Measurements from ENCODE around the gene ALDH7A1.

Gene ALDH7A1

DNA sequence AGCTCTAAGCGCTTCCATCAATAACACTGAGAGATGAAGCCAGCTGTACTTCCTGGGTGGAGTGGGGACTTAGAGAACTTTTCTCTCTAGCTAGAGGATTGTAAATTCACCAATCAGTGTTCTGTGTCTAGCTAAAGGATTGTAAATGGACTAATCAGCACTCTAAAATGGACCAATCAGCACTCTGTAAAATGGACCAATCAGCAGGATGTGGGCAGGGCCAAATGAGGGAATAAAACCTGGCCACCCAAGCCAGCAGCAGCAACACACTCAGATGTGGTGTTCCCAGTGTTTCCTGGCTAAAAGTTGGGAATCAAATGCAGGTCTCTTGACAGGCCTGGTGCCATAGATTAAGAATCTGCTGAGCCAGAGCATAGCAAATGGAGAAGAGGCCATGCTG lies 60.5 kb downstream of the ALDH7A1 start:
- Histone ChIP-seq H3K4me1 (peaks cover 0 to 24% (median 10%) of the 10 kb centered on the region in 4 donors), H3K27ac (no peak overlapping the region), H3K27me3 (no peaks in the 10 kb centered on the region), H3K36me3 (no peaks in the 10 kb centered on the region), H3K4me3 (no peak overlapping the region), H3K9me3 (no peaks in the 10 kb centered on the region)
- TF ChIP-seq CTCF (IDR thresholded peaks at IDR 0.05), result no peak
- DNase-seq, result no peak
- intact Hi-C loops (cut with DNase I; ENCODE audit: low total_unique reads), result no loop called here

DNA sequence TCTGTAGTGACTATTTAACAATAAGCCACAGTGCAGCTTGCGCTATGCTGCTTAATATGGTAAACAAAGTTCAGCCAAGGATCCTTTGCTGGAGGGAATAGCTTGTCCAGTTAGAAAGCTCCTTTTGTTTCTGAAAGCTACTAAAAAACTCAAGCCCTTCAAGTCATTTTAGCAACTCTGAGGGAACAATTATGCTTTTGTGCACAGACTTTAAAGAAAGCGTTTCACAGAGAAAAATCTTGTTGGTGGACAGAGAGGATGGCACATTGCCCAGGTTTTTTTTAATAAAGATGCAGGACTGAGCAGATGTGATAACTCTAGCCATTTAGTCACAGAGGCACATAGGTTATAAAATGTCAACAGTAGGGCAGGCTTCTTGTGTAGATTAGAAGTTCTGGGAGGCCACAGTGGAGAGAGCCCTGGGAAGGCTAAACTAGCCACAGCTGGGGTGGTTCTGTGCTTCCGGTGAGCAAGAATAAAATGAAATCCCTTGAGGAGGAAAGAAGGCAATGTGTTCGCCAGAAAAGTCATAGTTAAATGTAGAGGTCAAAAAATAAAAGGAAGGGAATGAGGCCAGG lies 63.4 kb downstream of the ALDH7A1 start:
- no peak for DNase-seq
- Histone ChIP-seq H3K4me3 (no peak overlapping the region), H3K27me3 (no peaks in the 10 kb centered on the region), H3K4me1 (peaks cover 0 to 16% (median 8%) of the 10 kb centered on the region in 4 donors), H3K9me3 (no peaks in the 10 kb centered on the region), H3K36me3 (no peaks in the 10 kb centered on the region), H3K27ac (peak overlapping the region; percentile 40 to 42)
- intact Hi-C loops (cut with DNase I; ENCODE audit: low total_unique reads), result no loop called here
- TF ChIP-seq CTCF (IDR thresholded peaks at IDR 0.05), result no peak

DNA sequence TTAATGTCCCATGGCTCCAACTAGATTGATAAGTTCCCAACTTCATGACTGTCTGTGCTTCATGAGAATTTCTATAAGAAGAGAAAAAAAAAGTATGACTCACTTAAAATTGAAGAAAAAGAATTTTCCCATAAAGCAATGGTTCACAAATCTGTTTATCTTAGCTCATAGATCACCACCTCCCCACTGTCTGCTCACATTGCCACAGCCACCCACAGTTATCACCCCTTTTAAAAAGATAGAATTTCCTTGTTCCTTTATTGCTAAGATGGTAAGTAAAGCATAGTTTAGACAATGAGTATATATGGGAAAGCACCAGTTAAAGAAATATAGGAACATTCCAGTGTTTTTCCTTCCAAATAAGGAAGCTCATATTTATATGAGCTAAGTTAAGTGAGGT lies 67.1 kb downstream of the ALDH7A1 start:
- no peak for DNase-seq
- no peak for TF ChIP-seq CTCF (IDR thresholded peaks at IDR 0.05)
- Histone ChIP-seq H3K9me3 (no peaks in the 10 kb centered on the region), H3K4me1 (peaks cover 0 to 43% (median 32%) of the 10 kb centered on the region in 4 donors), H3K27ac (no peak overlapping the region), H3K36me3 (no peaks in the 10 kb centered on the region), H3K4me3 (no peak overlapping the region), H3K27me3 (no peaks in the 10 kb centered on the region)
- intact Hi-C loops (cut with DNase I; ENCODE audit: low total_unique reads), result no loop called here

- no peak for TF ChIP-seq CTCF (IDR thresholded peaks at IDR 0.05)
- H3K9me3 ChIP-seq, result no peaks in the 10 kb centered on the region
- no peaks in the 10 kb centered on the region for H3K36me3 ChIP-seq
- H3K27me3 ChIP-seq, result no peaks in the 10 kb centered on the region
- H3K4me3 ChIP-seq, result no peak overlapping the region
- intact Hi-C loops (cut with DNase I; ENCODE audit: low total_unique reads), result no loop called here
- peaks cover 0 to 42% (median 30%) of the 10 kb centered on the region in 4 donors for H3K4me1 ChIP-seq
- DNase-seq, result no peak
- H3K27ac ChIP-seq, result no peak overlapping the region
Measured at GRCh38 chr5:126527158-126527557, 67.9 kb downstream of the ALDH7A1 start.

DNA sequence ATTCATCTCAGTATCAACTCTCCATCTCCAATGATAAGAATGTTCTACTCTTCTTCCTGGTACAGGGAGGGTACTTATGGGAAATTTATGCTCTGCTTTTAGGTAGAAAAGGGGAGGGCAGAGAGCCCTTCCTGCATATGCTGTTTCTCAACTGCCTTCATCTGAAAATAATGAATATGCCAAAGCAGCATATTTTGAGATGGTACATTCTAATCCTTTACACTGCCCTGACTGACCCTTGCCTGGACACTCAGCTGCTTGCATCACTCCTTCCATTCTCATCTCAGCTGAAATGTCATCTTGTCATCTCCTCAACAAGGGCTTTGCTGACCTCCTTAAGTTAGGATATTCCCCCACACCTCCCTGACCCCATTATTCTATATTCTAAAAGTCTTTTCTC lies 68.5 kb downstream of the ALDH7A1 start:
- H3K27ac ChIP-seq, result peak overlapping the region in 1 of 2 donors; percentile 69
- H3K4me1 ChIP-seq, result peaks cover 0 to 35% (median 24%) of the 10 kb centered on the region in 4 donors
- DNase-seq, result no peak
- no peaks in the 10 kb centered on the region for H3K27me3 ChIP-seq
- no peak for TF ChIP-seq CTCF (IDR thresholded peaks at IDR 0.05)
- intact Hi-C loops (cut with DNase I; ENCODE audit: low total_unique reads), result no loop called here
- no peaks in the 10 kb centered on the region for H3K9me3 ChIP-seq
- no peak overlapping the region for H3K4me3 ChIP-seq
- no peaks in the 10 kb centered on the region for H3K36me3 ChIP-seq

Data from tibial artery (tissue), 4 donors.